Smooth muscle cell (in vitro differentiated cells): Measurements from ENCODE around the gene LMAN1. TPM values are rescaled to one million over a fixed set of nuclear protein-coding genes. Genes with fewer than 3 reads are reported as not detected.
A peak's percentile ranks its signal among the peaks of the same experiment; 100 is the strongest.

Source experiments
- DNase-seq: peaks from one replicate; lab custom pipeline; 2025; ENCODE audit not compliant: unreplicated experiment; lab: John Stamatoyannopoulos, UW
- H2AFZ ChIP-seq: fragments of 200-600 bp; sonication (generic); 2 replicates; pipeline ENCODE4 v1.6.0; 2016; ENCODE audit warnings: antibody characterized with exemption, low read depth, mild to moderate bottlenecking
- H3F3A ChIP-seq: fragments of 200-600 bp; sonication (generic); 2 replicates; pipeline ENCODE4 v1.6.0; 2017; ENCODE audit warnings: antibody characterized with exemption, low read depth
- H3K27ac ChIP-seq: fragments of 200-600 bp; sonication (generic); 2 replicates; pipeline ENCODE4 v1.5.1; 2016; ENCODE audit warnings: low read depth, mild to moderate bottlenecking
- H3K27me3 ChIP-seq: fragments of 200-600 bp; sonication (generic); 2 replicates; pipeline ENCODE4 v1.6.1; 2016; ENCODE audit warnings: low read depth, mild to moderate bottlenecking
- H3K36me3 ChIP-seq: fragments of 200-600 bp; sonication (generic); 2 replicates; pipeline ENCODE4 v1.5.1; 2016; ENCODE audit warnings: low read depth
- H3K4me1 ChIP-seq: fragments of 200-600 bp; sonication (generic); 2 replicates; pipeline ENCODE4 v1.5.1; 2016; ENCODE audit warnings: low read depth
- H3K4me2 ChIP-seq: fragments of 200-600 bp; sonication (generic); 2 replicates; pipeline ENCODE4 v1.6.0; 2016; ENCODE audit warnings: mild to moderate bottlenecking
- H3K4me3 ChIP-seq: fragments of 200-600 bp; sonication (generic); 2 replicates; pipeline ENCODE4 v1.5.1; 2016; ENCODE audit warnings: mild to moderate bottlenecking
- H3K79me2 ChIP-seq: fragments of 200-600 bp; sonication (generic); 2 replicates; pipeline ENCODE4 v1.6.0; 2016; ENCODE audit warnings: low read depth, mild to moderate bottlenecking
- H3K9ac ChIP-seq: fragments of 200-600 bp; sonication (generic); 2 replicates; pipeline ENCODE4 v1.6.0; 2016; ENCODE audit warnings: low read depth
- H3K9me3 ChIP-seq: fragments of 200-600 bp; sonication (generic); replicated peaks from 2 replicates; pipeline ENCODE4 v1.5.1; 2016; ENCODE audit warnings: low read depth
- H4K20me1 ChIP-seq: fragments of 200-600 bp; sonication (generic); 2 replicates; pipeline ENCODE4 v1.6.0; 2016; ENCODE audit warnings: low read depth
- CTCF ChIP-seq: fragments of 200-600 bp; sonication (generic); IDR thresholded peaks from 2 replicates; pipeline ENCODE4 v1.5.1; 2017; ENCODE audit warnings: borderline replicate concordance, mild to moderate bottlenecking, antibody characterized with exemption; ENCODE audit not compliant: insufficient read depth, poor library complexity, severe bottlenecking
- WGBS: methylation state at CpG from one replicate; pipeline ENCODE4 v1.1.7; 2016; ENCODE audit warnings: low lambda C conversion rate; 5-methylcytosine and 5-hydroxymethylcytosine counted together
- polyA plus RNA-seq: library from polyadenylated mRNA; unstranded; fragments of >200 nt; fragmentation: Nextera tagmentation; extraction: Ambion mirVana; gene quantifications from 2 replicates; pipeline ENCODE4 v1.2.1, GENCODE V29; 2016
- total RNA-seq: library from RNA; depleted of rRNA; stranded (reverse); fragments of >200 nt; gene quantifications from 2 replicates; pipeline ENCODE4 v1.2.3, GENCODE V29; 2014

LMAN1 gene
- total and polyA plus RNA-seq, 2 experiments from 2014 or later = 120 to 206 TPM

- Histone ChIP-seq H3K27me3 (peaks cover 31% of the 10 kb centered on the region), H2AFZ (no peak within 1 kb of the TSS), H3K36me3 (no peaks in the 10 kb centered on the region), H3K27ac (no peak within 1 kb of the TSS), H4K20me1 (no peaks in the 10 kb centered on the region), H3K4me2 (no peak within 1 kb of the TSS), H3K9ac (no peak within 1 kb of the TSS), H3K4me1 (peaks cover 20% of the 10 kb centered on the region), H3F3A (no peaks in the 10 kb centered on the region), H3K79me2 (no peaks in the 10 kb centered on the region), H3K4me3 (no peak within 1 kb of the TSS), H3K9me3 (no peaks in the 10 kb centered on the region)
- DNase-seq = no peak
- TF ChIP-seq CTCF = no peak
- WGBS = 87% methylated on average over 4 of the region's 4 CpGs
Measured at GRCh38 chr18:59318460-59319050, 40.5 kb downstream of the LMAN1 start, which contains the start of gene CPLX4. TSS of gene CPLX4 (minus strand) at chr18:59318649. CDS start at chr18:59318462, 187 bp downstream.

- no peak overlapping the region for H3K4me2 ChIP-seq
- WGBS = 66% methylated on average over 7 of the region's 7 CpGs
- H3F3A ChIP-seq = no peaks in the 10 kb centered on the region
- H3K27ac ChIP-seq = no peak overlapping the region
- peaks cover 48% of the 10 kb centered on the region for H3K27me3 ChIP-seq
- no peak overlapping the region for H2AFZ ChIP-seq
- H3K9me3 ChIP-seq = no peaks in the 10 kb centered on the region
- no peaks in the 10 kb centered on the region for H4K20me1 ChIP-seq
- H3K4me1 ChIP-seq = peaks cover 10% of the 10 kb centered on the region
- no peak overlapping the region for H3K4me3 ChIP-seq
- no peak overlapping the region for H3K9ac ChIP-seq
- H3K36me3 ChIP-seq = no peaks in the 10 kb centered on the region
- TF ChIP-seq CTCF = no peak
- no peak for DNase-seq
- H3K79me2 ChIP-seq = no peaks in the 10 kb centered on the region
Measured at GRCh38 chr18:59311631-59312030, 47.4 kb downstream of the LMAN1 start.

- H4K20me1 ChIP-seq = no peaks in the 10 kb centered on the region
- TF ChIP-seq CTCF = no peak
- H3K79me2 ChIP-seq = no peaks in the 10 kb centered on the region
- H3K4me3 ChIP-seq = peak overlapping the region; percentile 43
- no peak for DNase-seq
- no peak overlapping the region for H3K9ac ChIP-seq
- H2AFZ ChIP-seq = no peak overlapping the region
- peaks cover 5% of the 10 kb centered on the region for H3K4me1 ChIP-seq
- H3K27ac ChIP-seq = no peak overlapping the region
- no peaks in the 10 kb centered on the region for H3K9me3 ChIP-seq
- no peaks in the 10 kb centered on the region for H3F3A ChIP-seq
- peak overlapping the region; percentile 88 for H3K4me2 ChIP-seq
- H3K36me3 ChIP-seq = no peaks in the 10 kb centered on the region
- WGBS = 22% methylated on average over 5 of the region's 5 CpGs
- H3K27me3 ChIP-seq = peaks cover 72% of the 10 kb centered on the region
Measured at GRCh38 chr18:59308938-59309260, 50.2 kb downstream of the LMAN1 start.
